GM19023 (cell line): ENCODE measurements around the gene CMTM8.
"Not testable (repeated sequence)": the region's sequence is repeated elsewhere in the genome, so short reads cannot be mapped to it uniquely, and the experiment has no call there.

Experiments used
- ATAC-seq: cut with Tn5 transposase; IDR thresholded peaks from one replicate; pipeline ENCODE4 v1.9.1; 2021; ENCODE audit warnings: mild to moderate bottlenecking, moderate library complexity; ENCODE audit not compliant: unreplicated experiment

Gene CMTM8, protein sequence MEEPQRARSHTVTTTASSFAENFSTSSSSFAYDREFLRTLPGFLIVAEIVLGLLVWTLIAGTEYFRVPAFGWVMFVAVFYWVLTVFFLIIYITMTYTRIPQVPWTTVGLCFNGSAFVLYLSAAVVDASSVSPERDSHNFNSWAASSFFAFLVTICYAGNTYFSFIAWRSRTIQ

GRCh38 chr3:32238453-32239306 is at the start of gene CMTM8:
Gene CMTM8 (plus strand): TSS chr3:32238680. CDS start chr3:32238973, 293 bp downstream.
- peak; percentile 69 for ATAC-seq

- ATAC-seq: no peak
Observed at GRCh38 chr3:32189693-32190092, 48.8 kb upstream of the CMTM8 start.

- not testable (repeated sequence) for ATAC-seq
Observed at GRCh38 chr3:32190556-32190955, 47.9 kb upstream of the CMTM8 start.

GRCh38 chr3:32193101-32193500 is 45.4 kb upstream of the CMTM8 start:
- no peak for ATAC-seq

DNA sequence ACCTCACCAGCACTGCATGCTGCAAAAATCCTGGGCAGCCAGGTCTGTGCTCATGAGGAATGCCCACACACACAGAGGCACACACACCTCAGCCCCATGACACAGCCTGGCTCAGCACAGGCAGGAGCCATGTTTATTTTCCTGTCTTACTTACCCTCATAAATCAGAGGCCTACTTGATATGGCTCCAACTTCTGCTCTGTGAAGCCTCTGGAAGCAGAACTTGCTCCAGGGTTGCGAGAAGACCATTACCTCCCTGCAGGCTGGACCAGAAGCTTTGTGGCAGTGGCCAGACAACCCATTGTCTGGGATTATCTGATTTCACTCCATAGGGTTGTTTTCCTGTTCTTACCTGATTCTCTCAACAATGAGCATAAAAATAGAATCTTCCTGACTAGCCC is 43.8 kb upstream of the CMTM8 start:
- no peak for ATAC-seq

GRCh38 chr3:32195995-32196540 is 42.4 kb upstream of the CMTM8 start:
- no peak for ATAC-seq

GRCh38 chr3:32197991-32198390 is 40.5 kb upstream of the CMTM8 start:
- ATAC-seq: no peak

DNA sequence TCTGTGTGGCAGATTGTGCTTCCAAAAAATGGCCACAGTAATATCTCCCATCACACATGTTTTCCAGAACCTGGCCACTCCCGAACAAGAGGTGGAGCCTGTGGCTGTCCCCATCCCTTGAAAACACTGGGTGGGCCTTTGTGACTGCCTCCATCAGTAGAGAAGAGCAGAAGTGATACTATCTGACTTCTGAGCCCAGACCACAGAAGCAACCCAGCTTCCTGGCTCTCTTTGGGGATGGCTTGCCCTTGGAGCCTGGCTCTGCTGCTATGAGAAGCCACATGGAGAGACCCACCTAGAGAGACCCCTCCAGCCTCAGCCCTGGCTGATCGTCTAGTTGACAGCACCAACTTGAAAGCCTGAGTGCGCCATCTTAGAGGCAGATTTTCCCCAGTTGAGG is 39.8 kb upstream of the CMTM8 start:
- ATAC-seq: no peak

DNA sequence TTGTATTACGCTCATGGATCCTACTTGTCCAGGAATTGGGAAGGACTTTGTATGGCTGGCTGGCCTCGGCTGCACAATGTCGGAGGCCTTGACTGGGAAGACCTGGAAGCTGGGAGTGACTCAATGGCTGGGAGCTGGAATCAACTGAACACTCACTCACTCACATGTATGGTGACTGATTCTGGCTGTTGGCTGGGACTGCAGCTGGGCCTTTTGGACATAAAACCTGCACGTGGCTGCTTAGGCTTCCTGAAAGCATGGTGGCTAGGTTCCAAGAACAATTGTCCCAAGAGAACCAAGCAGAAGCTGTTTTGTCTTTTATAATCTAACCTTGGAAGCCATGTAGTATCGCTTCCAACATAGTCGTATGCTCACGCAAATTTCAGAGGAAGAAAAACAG is 38.0 kb upstream of the CMTM8 start:
- no peak for ATAC-seq

DNA sequence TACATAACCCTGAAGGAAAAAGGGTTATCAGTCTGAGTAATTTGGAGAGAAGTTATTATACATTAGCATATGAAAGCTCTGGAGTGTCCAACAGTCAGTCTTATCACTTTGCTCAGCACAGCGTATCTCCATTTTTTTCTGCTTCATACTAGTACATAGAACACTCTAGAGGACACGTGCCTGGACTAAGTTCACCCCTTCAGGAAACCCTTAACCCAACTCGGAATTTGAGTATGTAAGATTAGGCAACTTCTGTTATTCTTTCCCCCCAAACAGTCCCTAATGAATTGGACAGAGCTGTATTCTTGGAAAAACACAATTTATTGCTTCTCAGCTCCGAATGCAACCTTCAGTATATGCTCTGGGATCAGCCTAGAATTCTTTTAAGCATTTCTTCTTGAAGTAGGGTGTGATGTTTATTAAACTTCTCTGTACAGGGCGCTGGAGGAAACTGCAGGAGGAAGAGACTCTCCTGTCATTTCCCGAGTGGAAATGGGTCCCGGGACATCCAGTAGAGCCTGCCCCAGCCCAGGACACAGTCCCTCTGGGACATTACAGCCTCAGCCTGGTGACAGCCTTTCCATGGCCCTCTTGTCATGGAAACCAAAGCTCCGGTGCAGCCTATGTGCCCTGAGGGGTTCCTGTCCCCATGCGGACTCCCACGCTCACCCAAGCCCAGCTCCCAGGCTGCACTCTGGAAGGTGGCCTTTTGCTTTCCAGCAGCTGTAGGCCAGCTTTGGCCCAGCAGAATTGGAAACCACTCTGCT is 37.3 kb upstream of the CMTM8 start:
- ATAC-seq: no peak

DNA sequence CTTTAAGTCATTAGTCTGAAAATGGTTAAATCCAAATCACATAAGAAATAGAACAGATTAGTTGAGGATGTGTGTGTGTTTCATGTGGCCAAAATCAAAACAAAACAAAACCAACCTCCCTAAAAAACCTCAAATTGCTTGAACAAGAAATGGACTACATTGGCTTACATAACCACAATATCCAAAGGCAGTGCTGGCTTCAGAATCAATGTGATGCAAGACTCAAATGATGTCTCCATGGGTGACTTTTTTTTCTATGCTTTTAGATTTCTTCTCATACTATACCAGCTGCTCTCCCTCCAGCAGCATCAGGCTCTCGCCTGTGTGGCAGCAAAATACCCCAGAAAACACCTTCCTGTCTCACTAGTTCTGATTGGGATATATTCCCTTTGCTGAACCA is 36.0 kb upstream of the CMTM8 start:
- ATAC-seq: no peak

DNA sequence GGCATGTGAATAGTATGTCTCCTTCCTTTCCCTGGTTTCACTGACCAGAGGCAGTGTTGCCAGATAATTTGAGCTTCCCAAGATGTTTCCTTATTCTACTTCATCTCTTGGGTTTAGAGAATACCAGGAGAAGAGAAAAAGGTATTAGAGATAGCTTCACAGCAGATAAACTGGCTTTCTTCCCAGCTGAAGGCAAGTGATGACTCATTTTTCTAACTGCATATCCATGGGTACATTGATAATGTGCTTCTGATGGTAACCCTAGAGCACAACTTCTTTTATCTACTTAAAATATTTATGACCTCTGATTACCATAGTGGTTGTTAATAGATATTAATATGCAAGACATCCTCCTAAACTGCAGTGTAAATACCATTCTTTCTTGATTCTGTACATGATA is 34.6 kb upstream of the CMTM8 start:
- ATAC-seq: no peak

GRCh38 chr3:32208447-32208846 is 30.0 kb upstream of the CMTM8 start:
- no peak for ATAC-seq

- no peak for ATAC-seq
Observed at GRCh38 chr3:32215185-32215584, 23.3 kb upstream of the CMTM8 start.

DNA sequence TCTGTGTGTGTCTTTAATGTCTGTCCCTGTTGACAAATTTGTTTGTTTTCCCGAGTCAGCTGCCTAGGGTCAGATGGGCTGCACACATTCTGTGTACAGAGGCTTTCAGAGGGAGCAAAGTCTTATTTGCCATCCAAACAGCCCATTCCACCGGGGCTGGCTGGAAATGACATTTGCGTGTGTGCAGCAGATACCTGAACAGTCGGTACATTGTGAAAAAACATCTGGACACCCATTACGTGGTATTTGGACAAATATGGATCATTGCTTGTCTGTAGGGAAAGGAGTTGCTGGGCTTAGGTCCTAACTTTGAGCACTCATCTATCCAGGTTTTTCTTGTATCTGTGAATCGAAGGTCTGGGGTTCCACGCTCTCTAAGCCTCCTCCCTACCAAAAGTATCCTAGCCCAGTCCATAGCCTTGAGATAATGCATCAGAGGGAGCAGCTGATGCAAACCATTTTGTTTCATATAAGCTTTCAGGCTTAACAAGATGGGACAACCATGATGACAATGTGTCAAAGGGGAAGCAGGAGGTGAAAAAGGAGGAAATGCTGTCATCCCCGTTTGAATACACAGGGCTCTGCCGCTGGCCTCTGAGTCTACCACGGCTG is 22.2 kb upstream of the CMTM8 start:
- no peak for ATAC-seq

GRCh38 chr3:32217339-32217738 is 21.1 kb upstream of the CMTM8 start:
- ATAC-seq: no peak

GRCh38 chr3:32219537-32219936 is 18.9 kb upstream of the CMTM8 start:
- ATAC-seq: no peak

DNA sequence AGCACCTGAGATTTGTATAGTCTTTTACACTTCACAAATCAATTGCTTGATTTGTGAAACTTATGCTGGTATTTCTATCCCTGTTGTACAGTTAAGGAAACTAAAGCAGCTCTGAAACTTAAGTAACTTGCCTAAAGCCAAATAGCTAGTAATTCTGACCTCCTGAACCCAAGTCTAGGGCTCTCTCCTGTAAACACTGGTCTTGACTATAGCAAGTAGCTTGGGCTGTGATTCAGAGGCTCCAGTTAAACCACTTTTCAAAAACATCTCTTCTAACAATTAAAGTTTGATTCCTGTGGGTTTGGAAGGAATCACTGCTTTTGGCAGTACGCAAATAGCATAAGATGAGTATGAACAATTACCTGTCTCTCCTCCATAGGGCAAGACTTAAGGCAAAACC is 18.5 kb upstream of the CMTM8 start:
- no peak for ATAC-seq

DNA sequence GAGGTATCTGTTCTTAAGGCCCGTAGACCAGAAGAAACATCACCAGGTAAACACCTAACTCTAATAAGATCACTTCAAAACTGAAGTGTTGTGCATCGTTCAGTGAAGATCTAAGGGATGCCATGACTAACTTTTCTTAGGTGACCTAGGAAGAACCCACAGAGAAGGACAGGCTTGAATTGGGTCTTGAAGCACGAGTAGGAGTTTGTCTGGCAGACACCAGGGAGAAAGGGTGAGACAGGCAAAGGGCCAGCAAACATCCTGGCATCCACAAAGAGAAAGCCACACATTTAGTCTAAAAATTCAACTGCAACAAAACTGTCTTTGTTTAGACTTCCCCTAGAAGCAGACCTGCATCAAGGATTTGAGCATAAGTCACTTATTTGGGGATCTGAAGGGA is 15.5 kb upstream of the CMTM8 start:
- no peak for ATAC-seq

- no peak for ATAC-seq
Observed at GRCh38 chr3:32224016-32224516, 14.4 kb upstream of the CMTM8 start.
